Keratinocyte (primary cell): ENCODE measurements around the gene ALB. TPM values are rescaled to one million over a fixed set of nuclear protein-coding genes. Genes with fewer than 3 reads are reported as not detected.

Experiments
- DNase-seq: peaks from one replicate; pipeline ENCODE4 v3.0.0-alpha.2; 2011; ENCODE audit warnings: low read depth, missing footprints, low spot score
- FAIRE-seq: peaks from 2 replicates; lab custom pipeline; 2011; peaks lifted over from hg19 to GRCh38; lab: Jason Lieb, UNC
- H2AFZ ChIP-seq: 2 replicates; pipeline ENCODE4 v1.6.0; 2012; ENCODE audit warnings: low read length, control low read depth, inconsistent platforms; ENCODE audit not compliant: control insufficient read depth
- H3K27ac ChIP-seq: 2 replicates; pipeline ENCODE4 v1.5.1; 2011; ENCODE audit warnings: low read length; ENCODE audit not compliant: control insufficient read depth, insufficient read depth
- H3K27me3 ChIP-seq: 3 replicates; pipeline ENCODE4 v1.6.0; 2011; ENCODE audit warnings: low read length; ENCODE audit not compliant: control insufficient read depth, insufficient read depth; ENCODE audit errors: extremely low read depth
- H3K36me3 ChIP-seq, 2 experiments: 2 replicates in 1 of 2; 3 replicates in 1 of 2; pipeline ENCODE4 v1.5.1; 2011; ENCODE audit warnings: low read length in 2 of 2, mild to moderate bottlenecking in 1 of 2; ENCODE audit not compliant: control insufficient read depth in 2 of 2, insufficient read depth in 2 of 2; ENCODE audit errors: extremely low read depth in 1 of 2
- H3K4me1 ChIP-seq: 3 replicates; pipeline ENCODE4 v1.5.1; 2011; ENCODE audit warnings: low read length; ENCODE audit not compliant: control insufficient read depth, insufficient read depth; ENCODE audit errors: extremely low read depth
- H3K4me2 ChIP-seq: 3 replicates; pipeline ENCODE4 v1.6.0; 2011; ENCODE audit warnings: low read depth, low read length; ENCODE audit not compliant: control insufficient read depth, insufficient read depth; ENCODE audit errors: extremely low read depth
- H3K4me3 ChIP-seq, 3 experiments: fragments of 200-600 bp in 1 of 3; sonication (generic) in 1 of 3; 2 replicates in 2 of 3; 3 replicates in 1 of 3; pipeline ENCODE4 v1.5.1; 2011 to 2016; ENCODE audit warnings: low read length in 3 of 3, mild to moderate bottlenecking in 3 of 3, control low read depth in 2 of 3, inconsistent platforms in 1 of 3, low read depth in 1 of 3, mixed read lengths in 1 of 3, mixed run types in 1 of 3, moderate library complexity in 1 of 3; ENCODE audit not compliant: control insufficient read depth in 2 of 3, insufficient read depth in 2 of 3; ENCODE audit errors: extremely low read depth in 1 of 3
- H3K79me2 ChIP-seq: 2 replicates; pipeline ENCODE4 v1.6.0; 2012; ENCODE audit warnings: low read length; ENCODE audit not compliant: control insufficient read depth, insufficient read depth
- H3K9ac ChIP-seq: 3 replicates; pipeline ENCODE4 v1.6.0; 2011; ENCODE audit warnings: low read length; ENCODE audit not compliant: control insufficient read depth, insufficient read depth; ENCODE audit errors: extremely low read depth
- H3K9me1 ChIP-seq: 3 replicates; pipeline ENCODE4 v1.6.0; 2011; ENCODE audit warnings: low read length; ENCODE audit not compliant: control insufficient read depth, insufficient read depth; ENCODE audit errors: extremely low read depth
- H3K9me3 ChIP-seq: 2 replicates; pipeline ENCODE4 v1.5.1; 2012; ENCODE audit warnings: low read depth, low read length; ENCODE audit not compliant: control insufficient read depth
- H4K20me1 ChIP-seq: 3 replicates; pipeline ENCODE4 v1.6.0; 2011; ENCODE audit warnings: low read length; ENCODE audit not compliant: control insufficient read depth, insufficient read depth; ENCODE audit errors: extremely low read depth
- EZH2 ChIP-seq: IDR thresholded peaks from one replicate; pipeline ENCODE4 v1.6.1; 2012; ENCODE audit warnings: inconsistent platforms, mild to moderate bottlenecking, low read length, moderate library complexity
- dilution Hi-C: fragments of 300-500 bp; cut with MboI; formaldehyde crosslinking; loops from one replicate; pipeline ENCODE4 v1.7.0; 2020; ENCODE audit warnings: low sequenced_read_pairs; ENCODE audit not compliant: extremely low pct_ligation_motif_present
- polyA plus RNA-seq, 5 experiments: library from polyadenylated mRNA; depleted of rRNA in 3 of 5; stranded (reverse) in 3 of 5; stranded (forward) in 1 of 5; unstranded in 1 of 5; fragments of >200 nt; gene quantifications; 1 replicate in 1 of 5; 2 replicates in 3 of 5; 3 replicates in 1 of 5; pipeline versions ENCODE4 v1.2.1 to v1.2.3, GENCODE V29; 2011 to 2012; ENCODE audit warnings: missing spikeins in 2 of 5, low read depth in 1 of 5, low replicate concordance in 1 of 5
- TF ChIP-seq, protein P1 (sequence below), 3 experiments: IDR thresholded peaks in 1 of 3; conservative IDR thresholded peaks in 1 of 3; optimal IDR thresholded peaks in 1 of 3; 2 replicates in 2 of 3; 3 replicates in 1 of 3; pipeline versions ENCODE3 to v1.5.1; 2011; ENCODE audit warnings: low read length in 3 of 3, mild to moderate bottlenecking in 3 of 3, moderate library complexity in 2 of 3, control low read depth in 1 of 3, inconsistent platforms in 1 of 3; ENCODE audit not compliant: insufficient read depth in 2 of 3; ENCODE audit errors: extremely low read depth in 1 of 3

Gene ALB
- polyA plus RNA-seq, 1 donor (not counting 4 experiments of a cell fraction or from before 2014, with no cell fraction given): not detected

DNA sequence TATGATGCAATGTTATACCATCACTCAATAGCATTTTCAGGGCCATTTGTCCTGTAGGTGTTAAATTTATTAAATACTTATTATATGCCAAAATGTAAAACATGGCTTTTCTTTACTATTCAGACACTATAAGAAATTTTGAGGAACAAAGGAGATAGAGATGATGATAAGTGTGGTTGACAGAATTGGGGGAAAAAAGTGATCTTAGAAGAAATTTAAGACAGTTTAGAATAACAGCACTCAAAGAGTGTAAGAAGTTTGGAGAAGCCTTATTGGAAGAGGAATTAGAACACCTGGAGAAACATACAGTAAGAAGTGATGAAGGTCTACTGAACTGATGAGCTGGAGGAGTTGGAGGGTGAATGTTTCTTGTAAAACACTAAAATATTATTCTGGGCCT lies 19.1 kb downstream of the ALB start:
- no peak for FAIRE-seq
- DNase-seq: no peak
- H3K9ac ChIP-seq: no peak overlapping the region
- H3K79me2 ChIP-seq: no peaks in the 10 kb centered on the region
- no peak overlapping the region for H3K27ac ChIP-seq
- dilution Hi-C loops: no loop called here
- H3K4me3 ChIP-seq: no peak overlapping the region
- H3K4me2 ChIP-seq: no peak overlapping the region
- H3K4me1 ChIP-seq: no peaks in the 10 kb centered on the region
- no peak overlapping the region for H2AFZ ChIP-seq
- H3K9me3 ChIP-seq: no peaks in the 10 kb centered on the region
- no peaks in the 10 kb centered on the region for H3K36me3 ChIP-seq
- H4K20me1 ChIP-seq: no peaks in the 10 kb centered on the region
- H3K27me3 ChIP-seq: no peaks in the 10 kb centered on the region
- TF ChIP-seq, protein P1, sequence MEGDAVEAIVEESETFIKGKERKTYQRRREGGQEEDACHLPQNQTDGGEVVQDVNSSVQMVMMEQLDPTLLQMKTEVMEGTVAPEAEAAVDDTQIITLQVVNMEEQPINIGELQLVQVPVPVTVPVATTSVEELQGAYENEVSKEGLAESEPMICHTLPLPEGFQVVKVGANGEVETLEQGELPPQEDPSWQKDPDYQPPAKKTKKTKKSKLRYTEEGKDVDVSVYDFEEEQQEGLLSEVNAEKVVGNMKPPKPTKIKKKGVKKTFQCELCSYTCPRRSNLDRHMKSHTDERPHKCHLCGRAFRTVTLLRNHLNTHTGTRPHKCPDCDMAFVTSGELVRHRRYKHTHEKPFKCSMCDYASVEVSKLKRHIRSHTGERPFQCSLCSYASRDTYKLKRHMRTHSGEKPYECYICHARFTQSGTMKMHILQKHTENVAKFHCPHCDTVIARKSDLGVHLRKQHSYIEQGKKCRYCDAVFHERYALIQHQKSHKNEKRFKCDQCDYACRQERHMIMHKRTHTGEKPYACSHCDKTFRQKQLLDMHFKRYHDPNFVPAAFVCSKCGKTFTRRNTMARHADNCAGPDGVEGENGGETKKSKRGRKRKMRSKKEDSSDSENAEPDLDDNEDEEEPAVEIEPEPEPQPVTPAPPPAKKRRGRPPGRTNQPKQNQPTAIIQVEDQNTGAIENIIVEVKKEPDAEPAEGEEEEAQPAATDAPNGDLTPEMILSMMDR (optimal IDR thresholded peaks at IDR 0.05 in 1 of 3, IDR thresholded peaks at IDR 0.05 in 1 of 3, conservative IDR thresholded peaks at IDR 0.05 in 1 of 3; ENCODE audit: extremely low read depth in 1 of 3, insufficient read depth in 2 of 3, low read length in 3 of 3): no peak
- TF ChIP-seq EZH2: no peak
- no peaks in the 10 kb centered on the region for H3K9me1 ChIP-seq

DNA sequence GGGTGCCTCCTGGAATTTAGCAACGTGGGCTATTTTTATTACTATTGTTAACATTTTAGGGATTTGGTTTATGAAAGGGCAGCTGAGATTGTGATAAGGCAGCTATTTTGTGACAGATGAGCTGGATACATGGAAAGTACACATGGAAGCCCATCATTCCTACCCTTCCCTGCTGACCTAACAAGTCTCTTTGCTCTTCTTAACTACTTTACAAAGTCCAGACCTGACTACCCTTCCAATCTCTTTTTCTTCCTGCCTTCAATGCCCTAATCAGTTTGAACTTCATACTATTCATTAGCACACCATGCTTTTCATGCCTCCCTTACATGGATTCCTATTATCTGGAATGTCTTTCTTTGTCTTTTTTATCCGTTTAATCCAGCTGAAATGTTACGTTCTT lies 22.6 kb downstream of the ALB start:
- no peak overlapping the region for H3K27ac ChIP-seq
- no peak overlapping the region for H2AFZ ChIP-seq
- H3K36me3 ChIP-seq: no peaks in the 10 kb centered on the region
- H4K20me1 ChIP-seq: no peaks in the 10 kb centered on the region
- H3K9me3 ChIP-seq: no peaks in the 10 kb centered on the region
- H3K27me3 ChIP-seq: no peaks in the 10 kb centered on the region
- dilution Hi-C loops: no loop called here
- DNase-seq: no peak
- H3K4me3 ChIP-seq: no peak overlapping the region
- no peaks in the 10 kb centered on the region for H3K4me1 ChIP-seq
- TF ChIP-seq EZH2: no peak
- TF ChIP-seq, protein P1 (optimal IDR thresholded peaks at IDR 0.05 in 1 of 3, IDR thresholded peaks at IDR 0.05 in 1 of 3, conservative IDR thresholded peaks at IDR 0.05 in 1 of 3; ENCODE audit: extremely low read depth in 1 of 3, insufficient read depth in 2 of 3, low read length in 3 of 3): no peak
- no peak overlapping the region for H3K4me2 ChIP-seq
- no peak for FAIRE-seq
- H3K79me2 ChIP-seq: no peaks in the 10 kb centered on the region
- H3K9ac ChIP-seq: no peak overlapping the region
- no peaks in the 10 kb centered on the region for H3K9me1 ChIP-seq
